GM10248 (cell line): Measurements from ENCODE around the gene PTPRG.

ENCODE experiments used
- CTCF ChIA-PET: fragments of 300-600 bp; sonication (Branson Sonifier 250); formaldehyde crosslinking; extraction: SDS; loops from one replicate; lab custom pipeline; 2021; ENCODE audit warnings: antibody characterized with exemption; lab: Yijun Ruan, JAX
- POLR2A ChIA-PET: fragments of 350-650 bp; sonication (Branson Sonifier 250); formaldehyde crosslinking; extraction: SDS; loops from one replicate; lab custom pipeline; 2020; ENCODE audit warnings: antibody characterized with exemption; lab: Yijun Ruan, JAX
- DNase-seq: peaks from one replicate; pipeline ENCODE4 v3.0.0; 2012; ENCODE audit errors: extremely low spot score
- TF ChIP-seq, protein P1 (sequence below): IDR thresholded peaks from 2 replicates; pipeline ENCODE4 v1.5.1; 2012; ENCODE audit warnings: mild to moderate bottlenecking, low read depth; ENCODE audit errors: extremely low read depth, missing control alignments, control extremely low read depth

PTPRG gene

DNA sequence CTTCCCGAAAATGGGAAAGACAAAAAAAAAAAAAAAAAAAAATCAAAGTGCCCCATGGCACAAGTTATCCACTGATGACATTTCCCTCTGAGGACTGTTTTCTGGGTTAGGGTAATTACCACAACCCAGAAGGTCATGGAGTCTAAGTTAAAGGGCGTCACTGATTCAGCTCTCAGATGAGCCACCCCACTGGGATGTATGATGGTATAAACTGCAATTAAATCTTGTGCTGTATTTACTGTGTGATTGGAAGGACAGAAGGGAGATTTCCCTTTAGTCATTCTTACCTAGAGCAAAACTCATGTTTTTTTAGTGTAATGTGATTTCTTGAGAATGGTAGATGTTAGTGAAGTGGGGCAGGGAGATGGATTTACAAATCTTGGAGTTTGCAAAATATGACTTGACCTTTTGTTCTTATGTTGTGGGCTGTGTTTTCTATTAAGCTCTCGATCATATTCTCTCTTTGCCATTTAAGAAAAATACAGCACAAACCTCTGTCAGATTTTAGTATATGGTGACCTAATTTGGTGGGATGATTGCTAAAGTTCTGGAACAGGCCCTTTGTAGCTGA is 244.2 kb downstream of the PTPRG start:
- no peak for DNase-seq
- ChIA-PET CTCF (no interaction called here), POLR2A (no interaction called here)

DNA sequence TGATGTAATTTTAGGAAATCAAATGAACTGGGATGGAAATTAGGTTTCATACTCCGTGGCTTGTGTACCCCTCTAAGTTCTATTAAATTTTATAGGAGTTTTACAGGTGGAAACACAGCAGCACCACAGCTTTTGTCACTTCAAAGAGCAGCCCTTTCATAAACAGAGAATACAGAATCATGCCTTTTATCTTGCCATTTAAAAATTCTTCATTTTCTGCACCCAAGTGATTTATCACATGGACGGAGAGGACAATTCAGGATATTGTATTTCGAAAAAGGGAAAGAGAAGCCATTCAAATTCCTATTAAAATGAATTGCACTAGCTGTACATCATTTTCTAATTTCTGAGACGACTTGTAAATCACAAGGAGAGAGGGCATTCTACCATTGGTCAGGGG is 245.4 kb downstream of the PTPRG start:
- ChIA-PET POLR2A (no interaction called here), CTCF (interaction anchor here (1.0 kb wide), 1 partner anchor 25 kb away, joined by 3 read pairs; no protein-coding TSS in a partner anchor)
- TF ChIP-seq, protein P1, sequence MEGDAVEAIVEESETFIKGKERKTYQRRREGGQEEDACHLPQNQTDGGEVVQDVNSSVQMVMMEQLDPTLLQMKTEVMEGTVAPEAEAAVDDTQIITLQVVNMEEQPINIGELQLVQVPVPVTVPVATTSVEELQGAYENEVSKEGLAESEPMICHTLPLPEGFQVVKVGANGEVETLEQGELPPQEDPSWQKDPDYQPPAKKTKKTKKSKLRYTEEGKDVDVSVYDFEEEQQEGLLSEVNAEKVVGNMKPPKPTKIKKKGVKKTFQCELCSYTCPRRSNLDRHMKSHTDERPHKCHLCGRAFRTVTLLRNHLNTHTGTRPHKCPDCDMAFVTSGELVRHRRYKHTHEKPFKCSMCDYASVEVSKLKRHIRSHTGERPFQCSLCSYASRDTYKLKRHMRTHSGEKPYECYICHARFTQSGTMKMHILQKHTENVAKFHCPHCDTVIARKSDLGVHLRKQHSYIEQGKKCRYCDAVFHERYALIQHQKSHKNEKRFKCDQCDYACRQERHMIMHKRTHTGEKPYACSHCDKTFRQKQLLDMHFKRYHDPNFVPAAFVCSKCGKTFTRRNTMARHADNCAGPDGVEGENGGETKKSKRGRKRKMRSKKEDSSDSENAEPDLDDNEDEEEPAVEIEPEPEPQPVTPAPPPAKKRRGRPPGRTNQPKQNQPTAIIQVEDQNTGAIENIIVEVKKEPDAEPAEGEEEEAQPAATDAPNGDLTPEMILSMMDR, result no peak
- DNase-seq, result no peak

More for the DNA sequence above, 244.2 kb downstream of the PTPRG start:
- TF ChIP-seq, protein P1, result no peak

DNA sequence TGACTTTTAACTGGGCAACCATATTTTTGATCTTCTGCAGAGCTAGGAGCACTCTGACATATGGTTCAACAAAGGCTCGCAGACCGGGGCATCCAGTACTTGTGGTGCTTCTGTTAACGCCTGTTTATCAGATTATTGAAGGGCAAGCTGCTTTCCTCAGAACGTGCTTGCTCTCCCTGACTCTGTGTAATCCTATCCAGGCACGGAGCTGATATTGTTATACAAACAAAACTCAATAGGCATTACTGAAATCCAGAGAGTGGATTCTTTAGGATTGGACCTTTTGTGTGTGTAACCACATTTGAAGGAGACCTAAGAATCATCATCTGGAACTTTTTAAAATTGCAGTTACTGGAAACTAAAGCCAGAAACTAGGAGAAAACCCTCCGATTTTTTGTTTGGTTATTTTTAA is 246.5 kb downstream of the PTPRG start:
- CTCF ChIA-PET, result interaction anchor here (1.0 kb wide), 1 partner anchor 26 kb away, joined by 3 read pairs; no protein-coding TSS in a partner anchor
- POLR2A ChIA-PET, result no interaction called here
- DNase-seq, result no peak
- TF ChIP-seq, protein P1, result no peak

DNA sequence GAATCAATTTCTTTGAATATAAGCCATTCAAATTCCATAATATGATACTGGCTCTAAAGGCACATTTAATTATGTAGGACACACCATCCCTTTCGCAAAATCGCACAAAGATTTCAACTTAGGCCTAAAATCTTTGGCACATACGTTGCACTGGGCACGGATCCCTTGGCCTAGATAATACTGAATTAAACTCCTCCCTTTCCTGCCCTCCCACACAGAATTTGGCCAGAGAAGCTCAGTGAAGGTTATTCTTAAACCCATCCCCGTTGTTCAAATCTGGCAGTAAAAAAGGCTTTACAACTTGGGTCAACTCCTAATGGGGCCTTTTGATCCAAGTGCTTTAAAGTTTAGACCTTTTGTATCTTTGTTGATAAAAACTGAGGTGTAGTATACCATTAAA is 247.2 kb downstream of the PTPRG start:
- TF ChIP-seq, protein P1, result no peak
- ChIA-PET CTCF (no interaction called here), POLR2A (no interaction called here)
- no peak for DNase-seq

DNA sequence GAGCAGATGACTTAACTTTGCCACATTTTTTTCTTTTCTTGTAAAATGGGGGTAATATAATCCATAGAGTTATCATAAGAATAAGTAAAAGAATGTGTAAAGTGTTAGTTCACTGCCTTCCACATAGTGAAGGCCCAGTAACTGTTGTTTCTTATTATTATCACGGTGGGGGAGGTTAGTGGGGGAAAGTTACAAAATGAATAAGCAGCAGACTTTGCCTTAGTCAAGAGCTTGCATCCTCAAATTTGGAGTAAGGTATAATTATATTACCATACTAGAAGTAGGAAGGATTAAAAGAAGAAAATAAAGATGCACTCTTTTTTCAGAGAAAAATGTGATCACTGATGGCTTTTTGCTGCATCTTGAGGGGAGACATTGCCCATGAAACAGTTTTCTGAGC is 247.6 kb downstream of the PTPRG start:
- TF ChIP-seq, protein P1, result no peak

DNA sequence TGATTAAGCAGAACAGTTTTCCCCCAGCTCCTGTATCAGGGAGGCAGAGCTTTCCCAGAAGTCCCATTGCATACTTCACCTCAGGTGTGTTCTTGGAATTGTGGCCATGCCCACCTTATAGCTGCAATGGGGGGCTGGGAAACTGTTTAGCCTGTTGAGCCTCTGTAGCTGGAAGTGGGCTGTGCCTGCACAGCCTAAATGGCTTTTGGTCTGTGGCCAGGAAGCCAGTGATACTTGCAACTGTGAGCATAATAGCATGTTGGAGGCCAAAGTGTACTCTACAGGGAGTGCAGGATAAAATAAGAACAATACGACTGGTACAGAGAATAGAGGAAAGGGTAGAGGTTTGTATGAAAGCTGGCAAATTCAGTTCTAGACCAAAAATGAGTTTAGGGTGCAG is 248.5 kb downstream of the PTPRG start:
- POLR2A ChIA-PET, result no interaction called here
- TF ChIP-seq, protein P1, result no peak
- CTCF ChIA-PET, result interaction anchor here (1.0 kb wide), 1 partner anchor 9 kb away, joined by 3 read pairs; no protein-coding TSS in a partner anchor
- no peak for DNase-seq

More for the DNA sequence above, 247.6 kb downstream of the PTPRG start:
- DNase-seq, result no peak
- ChIA-PET CTCF (no interaction called here), POLR2A (no interaction called here)

DNA sequence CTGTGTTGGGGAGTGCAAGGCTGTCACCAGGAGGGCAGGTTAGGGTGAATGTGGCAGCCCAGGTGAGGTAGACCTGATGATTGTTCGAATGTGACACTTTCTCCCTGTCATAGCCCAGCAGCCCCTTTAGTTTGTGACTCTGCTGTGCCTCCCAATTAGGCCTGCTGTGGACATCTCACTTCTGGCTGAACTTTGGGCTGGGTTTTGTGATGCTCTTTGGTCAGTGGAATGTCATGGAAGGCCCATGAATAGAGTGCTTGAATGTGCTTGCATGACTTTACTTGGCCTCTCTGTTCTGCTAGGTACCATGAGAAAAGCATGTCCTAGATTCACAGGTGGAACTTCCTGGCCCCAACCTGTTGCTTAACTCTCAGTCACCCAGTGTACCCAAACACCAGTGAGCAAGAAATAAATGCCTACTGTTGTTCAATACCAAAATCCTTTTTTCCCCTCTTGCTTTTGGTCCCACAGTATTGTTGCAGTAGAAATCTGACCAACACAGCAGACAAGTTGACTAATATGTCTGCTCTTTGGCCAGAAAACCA is 249.7 kb downstream of the PTPRG start:
- ChIA-PET POLR2A (no interaction called here), CTCF (interaction anchor here (1.0 kb wide), 1 partner anchor 10 kb away, joined by 3 read pairs; no protein-coding TSS in a partner anchor)
- TF ChIP-seq, protein P1, result no peak
- no peak for DNase-seq
